K562 (cell line): ENCODE results near the gene OBSCN. TPM values are rescaled to one million over a fixed set of nuclear protein-coding genes. Genes with fewer than 3 reads are reported as not detected.

Experiments
- CREB1 ChIP-seq, 2 experiments: sonication (generic) in 1 of 2; formaldehyde crosslinking in 1 of 2; IDR thresholded peaks; 2 replicates each; pipeline versions ENCODE4 v1.6.1 to v1.8.0; 2012 to 2022; ENCODE audit warnings: inconsistent platforms in 1 of 2, mild to moderate bottlenecking in 1 of 2, missing genetic modification reagents in 1 of 2, moderate library complexity in 1 of 2
- CTBP1 ChIP-seq: fragments of 450-650 bp; IDR thresholded peaks from 2 replicates; pipeline ENCODE4 v1.6.1; 2016; ENCODE audit warnings: borderline replicate concordance
- EP400 ChIP-seq: fragments of 450-650 bp; IDR thresholded peaks from 2 replicates; pipeline ENCODE4 v1.6.1; 2017; ENCODE audit warnings: antibody characterized with exemption, mild to moderate bottlenecking, moderate library complexity
- GABPA ChIP-seq: fragments of 200-800 bp; sonication (Bioruptor generic); conservative IDR thresholded peaks from 2 replicates; pipeline ENCODE4 v1.6.1; 2016; ENCODE audit warnings: low read depth, missing genetic modification characterization, missing compliant biosample characterization
- KDM2B ChIP-seq: fragments of 250-450 bp; sonication (Bioruptor Pico); IDR thresholded peaks from 2 replicates; pipeline ENCODE4 v1.8.0; 2021; ENCODE audit warnings: mild to moderate bottlenecking, moderate library complexity
- PRDM10 ChIP-seq: fragments of 450-650 bp; IDR thresholded peaks from 2 replicates; pipeline ENCODE4 v1.6.1; 2018; ENCODE audit not compliant: partially characterized antibody
- RCOR1 ChIP-seq, 2 experiments: IDR thresholded peaks; 2 replicates each; pipeline ENCODE4 v1.6.1; 2012; ENCODE audit warnings: low read depth in 2 of 2, low read length in 2 of 2, borderline replicate concordance in 1 of 2, improper control_type of control experiment in 1 of 2
- TARDBP ChIP-seq: fragments of 450-650 bp; IDR thresholded peaks from 2 replicates; pipeline ENCODE4 v1.6.1; 2016
- ZBTB17 ChIP-seq: fragments of 450-650 bp; formaldehyde crosslinking; IDR thresholded peaks from 2 replicates; pipeline ENCODE4 v1.4.0; 2020; ENCODE audit warnings: mild to moderate bottlenecking
- ZNF395 ChIP-seq: fragments of 200-800 bp; sonication (Bioruptor generic); IDR thresholded peaks from 2 replicates; pipeline ENCODE4 v1.6.1; 2017; ENCODE audit warnings: missing genetic modification characterization, missing compliant biosample characterization
- ZNF76 ChIP-seq: fragments of 250-450 bp; sonication (Bioruptor Pico); IDR thresholded peaks from 2 replicates; pipeline ENCODE4 v1.4.0; 2020; ENCODE audit warnings: mild to moderate bottlenecking, moderate library complexity, borderline replicate concordance
- polyA plus RNA-seq, 8 experiments: library from polyadenylated mRNA; depleted of rRNA in 4 of 8; stranded (reverse) in 5 of 8; unstranded in 3 of 8; fragments of >200 nt; fragmentation: Nextera tagmentation in 2 of 8; fragmentation: Illumina TruSeq in 1 of 8; extraction: Ambion mirVana in 2 of 8; extraction: Trizol in 1 of 8; gene quantifications; 2 replicates each; pipeline versions ENCODE4 v1.2.1 to v1.2.3, GENCODE V29; 2011 to 2014; ENCODE audit warnings: inconsistent platforms in 1 of 8, missing spikeins in 1 of 8
- total RNA-seq, 7 experiments: library from RNA; depleted of rRNA in 6 of 7; stranded (reverse); fragments of >200 nt in 6 of 7; fragmentation: Illumina TruSeq in 2 of 7; extraction: Trizol in 2 of 7; gene quantifications; 2 replicates each; pipeline versions ENCODE4 v1.2.1 to v1.2.3, GENCODE V29; 2011 to 2021; ENCODE audit warnings: low replicate concordance in 1 of 7
- TF ChIP-seq, protein P1 (sequence below), 2 experiments: fragments of 200-800 bp in 1 of 2; sonication (Bioruptor generic) in 1 of 2; sonication (generic) in 1 of 2; formaldehyde crosslinking in 1 of 2; IDR thresholded peaks in 1 of 2; conservative IDR thresholded peaks in 1 of 2; 2 replicates each; pipeline versions ENCODE4 v1.5.0 to v1.6.1; 2016 to 2020; ENCODE audit warnings: missing compliant biosample characterization in 1 of 2, missing genetic modification characterization in 1 of 2, missing genetic modification reagents in 1 of 2
- TF ChIP-seq, protein P2 (sequence below), 2 experiments: fragments of 450-650 bp; IDR thresholded peaks; 2 replicates each; pipeline ENCODE4 v1.6.1; 2016

OBSCN gene
- total and polyA plus RNA-seq, 9 of the 15 experiments (the other 6 are each of a cell fraction or from before 2014, with no cell fraction given), result 0.18 to 19.7 (median 3.6) TPM

GRCh38 chr1:228407106-228408040, 199.5 kb downstream of the OBSCN start (continued):
- TF ChIP-seq ZNF395 (CRISPR knock-in tag), result peak; percentile 45; the same call in 1 of the 2 replicates
- TF ChIP-seq CTBP1, result peak; percentile 57; the same call in 1 of the 2 replicates
- no peak for TF ChIP-seq CREB1 (IDR thresholded peaks at IDR 0.05)
- TF ChIP-seq CREB1 (CRISPR knock-in tag; IDR thresholded peaks at IDR 0.05), result no peak
- TF ChIP-seq ZBTB17 (CRISPR knock-in tag), result peak; percentile 54; the same call in 1 of the 2 replicates
- TF ChIP-seq EP400, result 0 out of 2 replicates have a peak, but pooled peaks have one; percentile 18
- TF ChIP-seq GABPA (tag), result no peak
- TF ChIP-seq KDM2B (CRISPR knock-in tag), result 0 out of 2 replicates have a peak, but pooled peaks have one; percentile 70
- TF ChIP-seq ZNF76 (CRISPR knock-in tag), result 0 out of 2 replicates have a peak, but pooled peaks have one; percentile 51
- TF ChIP-seq, protein P1, sequence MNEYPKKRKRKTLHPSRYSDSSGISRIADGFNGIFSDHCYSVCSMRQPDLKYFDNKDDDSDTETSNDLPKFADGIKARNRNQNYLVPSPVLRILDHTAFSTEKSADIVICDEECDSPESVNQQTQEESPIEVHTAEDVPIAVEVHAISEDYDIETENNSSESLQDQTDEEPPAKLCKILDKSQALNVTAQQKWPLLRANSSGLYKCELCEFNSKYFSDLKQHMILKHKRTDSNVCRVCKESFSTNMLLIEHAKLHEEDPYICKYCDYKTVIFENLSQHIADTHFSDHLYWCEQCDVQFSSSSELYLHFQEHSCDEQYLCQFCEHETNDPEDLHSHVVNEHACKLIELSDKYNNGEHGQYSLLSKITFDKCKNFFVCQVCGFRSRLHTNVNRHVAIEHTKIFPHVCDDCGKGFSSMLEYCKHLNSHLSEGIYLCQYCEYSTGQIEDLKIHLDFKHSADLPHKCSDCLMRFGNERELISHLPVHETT (CRISPR knock-in tag; conservative IDR thresholded peaks at IDR 0.05 in 1 of 2, IDR thresholded peaks at IDR 0.05 in 1 of 2), result no peak
- no peak for TF ChIP-seq TARDBP
- TF ChIP-seq, protein P2, sequence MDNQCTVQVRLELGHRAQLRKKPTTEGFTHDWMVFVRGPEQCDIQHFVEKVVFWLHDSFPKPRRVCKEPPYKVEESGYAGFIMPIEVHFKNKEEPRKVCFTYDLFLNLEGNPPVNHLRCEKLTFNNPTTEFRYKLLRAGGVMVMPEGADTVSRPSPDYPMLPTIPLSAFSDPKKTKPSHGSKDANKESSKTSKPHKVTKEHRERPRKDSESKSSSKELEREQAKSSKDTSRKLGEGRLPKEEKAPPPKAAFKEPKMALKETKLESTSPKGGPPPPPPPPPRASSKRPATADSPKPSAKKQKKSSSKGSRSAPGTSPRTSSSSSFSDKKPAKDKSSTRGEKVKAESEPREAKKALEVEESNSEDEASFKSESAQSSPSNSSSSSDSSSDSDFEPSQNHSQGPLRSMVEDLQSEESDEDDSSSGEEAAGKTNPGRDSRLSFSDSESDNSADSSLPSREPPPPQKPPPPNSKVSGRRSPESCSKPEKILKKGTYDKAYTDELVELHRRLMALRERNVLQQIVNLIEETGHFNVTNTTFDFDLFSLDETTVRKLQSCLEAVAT (IDR thresholded peaks at IDR 0.05), result no peak
- peak; percentile 55 for TF ChIP-seq PRDM10
- peak in 1 of 2 experiments; percentile 27; a peak in 1 of 4 replicates for TF ChIP-seq RCOR1 (IDR thresholded peaks at IDR 0.05; ENCODE audit: borderline replicate concordance in 1 of 2, low read depth in 2 of 2, low read length in 2 of 2)
